ENCODE data around the gene ADCK2.
"Not testable (repeated sequence)": the region's sequence is repeated elsewhere in the genome, so short reads cannot be mapped to it uniquely, and the experiment has no call there.

The ADCK2 gene, protein sequence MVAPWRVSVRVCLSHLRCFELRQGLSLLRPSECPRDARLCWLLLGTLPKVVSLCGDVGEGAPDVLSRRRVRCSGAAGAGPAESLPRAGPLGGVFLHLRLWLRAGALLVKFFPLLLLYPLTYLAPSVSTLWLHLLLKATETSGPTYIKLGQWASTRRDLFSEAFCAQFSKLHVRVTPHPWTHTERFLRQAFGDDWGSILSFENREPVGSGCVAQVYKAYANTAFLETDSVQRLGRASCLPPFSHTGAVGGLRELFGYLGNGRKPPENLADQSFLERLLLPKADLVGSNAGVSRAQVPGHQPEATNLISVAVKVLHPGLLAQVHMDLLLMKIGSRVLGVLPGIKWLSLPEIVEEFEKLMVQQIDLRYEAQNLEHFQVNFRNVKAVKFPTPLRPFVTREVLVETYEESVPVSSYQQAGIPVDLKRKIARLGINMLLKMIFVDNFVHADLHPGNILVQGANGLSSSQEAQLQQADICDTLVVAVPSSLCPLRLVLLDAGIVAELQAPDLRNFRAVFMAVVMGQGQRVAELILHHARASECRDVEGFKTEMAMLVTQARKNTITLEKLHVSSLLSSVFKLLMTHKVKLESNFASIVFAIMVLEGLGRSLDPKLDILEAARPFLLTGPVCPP

DNA sequence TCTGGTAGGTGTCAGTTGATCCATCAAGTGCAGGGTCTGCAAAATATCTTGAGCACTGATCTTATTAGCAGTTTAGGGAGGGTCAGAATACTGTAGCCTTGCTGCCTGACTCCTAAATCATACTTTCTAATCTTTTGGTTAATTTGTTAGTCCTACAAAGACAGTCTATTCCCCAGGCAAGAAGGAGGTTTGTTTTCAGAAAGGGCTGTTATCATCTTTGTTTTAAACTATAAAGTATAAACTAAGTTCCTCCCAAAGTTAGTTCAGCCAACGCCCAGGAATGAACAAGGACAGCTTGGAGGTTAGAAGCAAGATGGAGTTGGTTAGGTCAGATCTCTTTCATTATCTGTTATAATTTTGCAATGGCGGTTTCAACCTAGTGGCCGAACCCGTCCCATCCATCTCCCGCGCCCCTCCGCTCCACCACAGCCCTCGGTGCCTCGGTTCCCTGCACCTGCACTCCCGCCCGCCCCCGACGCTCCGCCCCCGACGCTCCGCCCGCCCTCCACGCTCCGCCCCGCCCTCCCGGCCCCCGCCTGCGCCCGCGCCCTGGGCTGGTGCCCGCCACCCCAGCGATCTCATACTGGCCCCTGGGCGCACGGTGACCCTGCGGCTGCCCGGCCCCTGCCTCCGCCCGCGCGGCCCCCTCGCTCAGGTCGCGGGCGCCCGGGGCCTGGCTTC, at the start of gene ADCK2:
TSS of gene ADCK2 (plus strand) at position 564 of the 681 bp plus-strand sequence. CDS start 386 bp downstream, outside the sequence.
- DNase-seq (ENCODE audit: low read depth in 2 of 3, low spot score in 2 of 3), result peak in 2 of 3 experiments; percentile 30 to 35

DNA sequence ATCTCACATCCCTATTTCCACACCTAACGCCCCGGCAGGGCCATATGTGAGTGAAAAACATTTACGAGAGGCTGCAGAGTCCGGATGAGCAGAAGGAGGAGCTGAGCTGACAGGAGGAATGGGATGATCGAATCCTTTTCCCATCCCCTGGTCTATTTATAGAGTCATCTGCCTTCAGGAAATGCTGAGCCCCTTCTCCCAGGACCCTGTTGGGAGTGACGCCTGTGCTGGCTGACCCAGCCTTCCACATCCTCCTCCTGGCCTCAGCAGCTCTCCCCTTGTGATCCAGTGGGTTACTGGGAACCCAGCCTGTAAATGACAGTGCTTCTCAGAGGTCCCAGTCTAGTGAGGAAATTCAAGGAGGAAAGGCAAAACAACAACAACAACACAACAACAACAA, 48.8 kb upstream of the ADCK2 start:
- no peak for DNase-seq (ENCODE audit: low read depth in 2 of 3, low spot score in 2 of 3)

DNA sequence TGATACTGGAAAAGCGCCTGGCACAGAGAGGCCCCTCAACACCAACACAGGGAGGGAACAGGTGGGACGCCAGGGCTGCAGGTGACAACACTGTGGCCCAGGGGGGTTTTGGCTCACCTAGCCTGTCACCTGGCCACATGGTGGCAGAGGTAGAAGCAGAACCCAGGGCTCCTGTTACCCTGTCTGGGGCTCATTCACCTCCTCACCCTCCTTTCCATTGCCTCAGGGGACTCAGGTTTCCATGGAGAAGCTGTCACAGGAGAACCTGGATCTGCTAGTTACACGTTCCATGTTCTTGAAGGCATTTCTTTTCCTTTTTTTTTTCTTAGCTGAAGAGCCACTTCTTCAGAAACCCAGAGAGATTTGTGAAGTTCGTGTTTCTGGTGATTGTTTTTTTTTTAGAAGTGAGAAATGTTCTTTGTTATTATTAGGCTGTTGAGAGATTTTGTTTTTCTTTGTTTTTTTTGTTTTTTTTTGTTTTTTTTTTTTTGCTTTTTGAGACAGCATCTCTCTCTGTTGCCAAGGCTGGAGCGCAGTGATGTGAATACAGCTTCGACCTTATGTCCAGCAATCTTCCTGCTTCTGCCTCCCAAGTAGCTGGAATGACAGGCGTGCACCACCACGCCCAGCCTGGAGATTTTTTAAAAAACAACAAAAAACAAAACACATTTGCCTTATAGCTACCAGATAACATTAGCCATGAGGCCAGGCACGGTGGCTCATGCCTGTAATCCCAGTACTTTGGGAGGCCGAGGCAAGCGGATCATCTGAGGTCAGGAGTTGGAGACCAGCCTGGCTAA, 48.2 kb upstream of the ADCK2 start:
- no peak for DNase-seq (ENCODE audit: low read depth in 2 of 3, low spot score in 2 of 3)

DNA sequence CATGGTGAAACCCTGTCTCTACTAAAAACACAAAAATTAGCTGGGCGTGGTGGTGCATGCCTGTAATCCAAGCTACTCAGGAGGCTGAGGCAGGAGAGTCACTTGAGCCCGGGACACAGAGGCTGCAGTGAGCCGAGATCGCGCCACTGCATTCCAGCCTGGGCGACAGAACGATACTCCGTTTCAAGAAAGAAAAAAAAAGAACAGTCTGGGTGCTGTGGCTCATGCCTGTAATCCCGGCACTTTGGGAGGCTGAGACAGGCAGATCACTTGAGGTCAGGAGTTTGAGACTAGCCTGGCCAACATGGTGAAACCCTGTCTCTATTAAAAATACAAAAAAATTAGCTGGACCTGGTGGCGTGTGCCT, 47.6 kb upstream of the ADCK2 start:
- DNase-seq (ENCODE audit: low read depth in 2 of 3, low spot score in 2 of 3), result not testable (repeated sequence)

DNA sequence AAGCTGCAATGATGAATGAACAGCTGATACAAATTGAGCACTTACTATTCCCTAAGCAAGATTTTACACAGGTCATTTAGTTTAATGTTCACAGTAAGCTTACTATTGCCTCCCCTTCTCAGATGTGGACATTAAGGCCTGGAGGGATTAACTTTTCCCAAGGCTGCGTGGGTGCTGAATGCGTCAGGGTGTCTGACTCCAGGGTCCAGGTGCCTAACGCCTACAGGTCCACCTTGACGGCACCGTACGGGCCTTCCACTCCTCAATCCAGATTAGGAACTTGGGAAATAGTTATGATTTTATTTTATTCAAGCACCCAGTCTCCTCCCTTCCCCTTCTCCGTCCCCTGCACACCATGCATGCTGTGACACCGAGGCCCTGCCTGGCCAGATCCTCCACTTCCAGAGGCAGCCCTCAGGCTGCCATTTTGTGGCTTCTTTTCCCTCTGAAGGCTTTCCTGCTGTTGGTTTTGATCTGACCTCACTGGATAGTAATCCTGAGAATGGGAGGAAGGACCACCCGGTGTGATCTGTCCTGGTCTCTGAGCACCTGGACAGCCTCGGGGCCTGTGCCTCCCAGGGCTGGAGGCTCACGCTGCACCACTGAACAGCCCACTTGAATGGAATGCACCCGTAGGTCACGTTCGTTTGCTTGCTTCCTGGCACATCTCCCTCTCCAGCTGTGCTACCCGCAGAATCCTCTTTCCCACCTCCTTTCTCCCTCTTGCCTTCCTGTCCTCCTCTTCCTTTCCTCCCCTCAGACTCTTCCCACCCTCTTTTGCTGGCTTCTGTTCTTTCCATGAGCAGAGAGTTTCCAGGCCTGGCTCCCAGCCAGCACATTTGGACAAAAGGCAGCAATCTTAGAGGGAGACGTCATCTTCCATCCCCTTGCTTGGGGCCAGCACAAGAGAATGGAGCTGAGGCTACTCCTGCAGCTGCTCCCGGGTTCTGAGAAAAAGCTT, 46.6 kb upstream of the ADCK2 start:
- no peak for DNase-seq (ENCODE audit: low read depth in 2 of 3, low spot score in 2 of 3)

DNA sequence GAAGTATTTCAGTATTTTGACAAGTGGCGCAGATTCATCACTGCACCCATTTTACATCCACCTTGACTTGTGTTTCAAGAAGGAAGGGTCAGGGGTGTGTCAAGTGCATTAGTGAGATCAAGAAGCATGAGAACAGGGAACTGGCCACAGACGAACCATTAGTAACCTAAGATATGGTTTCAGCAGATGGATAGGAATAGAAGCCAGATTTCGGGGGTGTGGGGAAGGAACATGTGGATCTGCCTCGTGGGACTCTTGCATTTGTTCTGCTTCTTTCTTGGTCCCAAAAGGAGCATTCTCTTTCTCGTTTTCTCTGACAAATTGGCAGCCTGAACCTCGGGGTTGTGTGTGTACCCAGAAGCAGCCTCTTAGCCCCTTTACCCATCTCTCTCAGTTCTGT, 41.7 kb upstream of the ADCK2 start:
- no peak for DNase-seq (ENCODE audit: low read depth in 2 of 3, low spot score in 2 of 3)

DNA sequence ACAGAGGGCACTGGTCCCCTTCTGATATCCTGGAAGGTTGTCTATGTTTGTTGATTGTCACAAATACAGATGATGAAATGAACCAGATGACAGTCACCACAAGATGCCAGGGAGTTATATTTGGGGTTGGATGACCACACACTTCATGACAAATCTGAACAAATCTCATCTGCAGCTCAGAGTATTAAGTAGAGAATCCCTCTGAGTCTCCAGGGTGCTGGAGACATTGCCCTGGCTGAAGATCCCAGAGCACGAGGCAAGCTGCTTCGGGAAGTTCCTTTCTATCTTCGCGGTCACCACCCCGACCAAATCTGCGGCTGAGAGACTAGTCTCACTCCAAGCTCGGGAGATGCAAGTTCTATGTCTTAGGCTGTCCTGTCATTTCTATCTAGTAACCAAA, 41.1 kb upstream of the ADCK2 start:
- DNase-seq (ENCODE audit: low read depth in 2 of 3, low spot score in 2 of 3), result no peak

DNA sequence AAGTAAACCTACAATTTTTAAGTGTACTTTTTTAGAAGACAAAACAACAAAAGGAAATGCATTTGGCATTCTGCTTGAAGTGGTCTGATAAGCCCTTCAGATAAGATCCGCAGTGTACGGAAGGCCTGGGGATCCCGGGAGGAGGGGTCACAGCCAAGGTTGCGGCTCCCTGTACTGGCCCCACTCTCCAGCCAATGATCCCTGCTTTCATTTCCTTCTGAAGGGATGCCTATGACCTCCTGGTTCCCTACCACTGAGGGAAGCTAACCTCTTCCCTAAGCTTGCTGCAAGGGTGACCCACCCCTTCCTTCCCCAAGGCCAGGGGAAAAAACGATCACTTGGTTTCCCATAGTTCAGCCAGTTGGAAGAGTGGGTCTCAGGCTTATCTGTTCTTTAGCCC, 37.4 kb upstream of the ADCK2 start:
- DNase-seq (ENCODE audit: low read depth in 2 of 3, low spot score in 2 of 3), result no peak

DNA sequence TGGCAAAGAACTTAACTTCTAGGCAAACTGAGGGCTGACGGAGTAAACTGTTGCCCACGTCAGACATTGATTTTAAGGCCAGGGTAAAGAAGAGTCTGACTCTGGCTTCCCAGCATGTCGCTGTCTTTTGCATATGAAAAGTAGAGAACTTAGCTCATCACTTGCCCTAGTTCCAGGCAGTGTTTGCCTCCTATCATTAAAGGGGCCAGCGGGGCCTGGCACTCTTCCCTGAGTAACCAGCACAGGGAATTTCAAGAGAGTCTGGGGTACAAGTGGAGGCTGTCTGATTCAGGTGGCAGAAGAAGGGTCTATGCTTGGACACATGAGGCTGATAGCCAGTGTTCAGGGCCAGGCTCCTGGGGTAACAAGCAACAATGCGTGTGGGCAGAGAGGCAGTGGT, 36.9 kb upstream of the ADCK2 start:
- no peak for DNase-seq (ENCODE audit: low read depth in 2 of 3, low spot score in 2 of 3)

DNA sequence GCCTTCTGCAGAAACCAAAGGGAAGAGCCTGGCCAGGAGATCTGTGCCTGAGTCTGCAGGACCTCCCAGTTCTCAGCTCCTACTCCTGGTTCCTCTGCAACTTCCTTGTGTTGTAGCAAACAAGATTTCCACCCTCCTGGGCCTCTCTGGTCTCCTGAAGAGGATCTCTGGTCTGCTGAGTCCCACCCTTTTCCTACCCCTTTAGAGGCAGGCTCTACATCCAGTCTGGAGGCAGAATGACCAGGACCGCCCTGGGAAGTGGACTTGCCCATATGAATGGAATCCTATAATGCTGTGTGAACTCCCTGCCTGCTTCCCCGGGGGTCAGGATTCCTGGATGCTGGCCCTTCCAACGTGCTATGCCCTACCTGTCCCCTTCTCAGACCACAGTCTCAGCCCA, 35.3 kb upstream of the ADCK2 start:
- DNase-seq (ENCODE audit: low read depth in 2 of 3, low spot score in 2 of 3), result no peak

DNA sequence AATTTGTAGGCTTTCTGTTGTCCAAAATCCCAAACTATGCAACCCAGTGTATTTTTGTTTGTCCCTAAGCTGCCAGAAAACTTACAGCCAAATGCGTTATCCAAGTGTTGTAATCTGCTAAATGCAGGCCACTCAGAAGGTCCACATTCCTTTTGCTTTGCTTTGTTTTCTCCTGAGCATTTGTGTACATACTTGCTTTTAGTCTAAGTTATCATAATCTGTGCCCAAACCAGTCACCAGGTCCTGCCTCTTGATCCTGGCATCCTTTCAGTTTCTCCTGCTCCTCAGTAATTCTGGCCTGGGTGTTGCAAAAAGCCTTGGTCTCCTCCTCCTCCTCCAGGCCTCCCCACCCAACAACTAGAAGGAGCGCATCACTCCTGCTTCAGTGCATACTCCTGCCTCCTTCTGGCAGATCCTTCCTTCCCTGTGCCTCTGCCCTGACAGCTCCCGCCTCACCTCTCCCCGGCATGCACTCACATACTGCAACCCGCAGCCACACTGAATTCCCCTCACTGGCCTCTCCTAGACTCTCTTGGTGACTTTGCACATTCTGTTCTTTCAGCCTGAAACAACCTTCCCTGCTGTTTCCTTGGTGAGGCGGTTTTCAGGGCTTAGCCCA, 34.5 kb upstream of the ADCK2 start:
- DNase-seq (ENCODE audit: low read depth in 2 of 3, low spot score in 2 of 3), result no peak

DNA sequence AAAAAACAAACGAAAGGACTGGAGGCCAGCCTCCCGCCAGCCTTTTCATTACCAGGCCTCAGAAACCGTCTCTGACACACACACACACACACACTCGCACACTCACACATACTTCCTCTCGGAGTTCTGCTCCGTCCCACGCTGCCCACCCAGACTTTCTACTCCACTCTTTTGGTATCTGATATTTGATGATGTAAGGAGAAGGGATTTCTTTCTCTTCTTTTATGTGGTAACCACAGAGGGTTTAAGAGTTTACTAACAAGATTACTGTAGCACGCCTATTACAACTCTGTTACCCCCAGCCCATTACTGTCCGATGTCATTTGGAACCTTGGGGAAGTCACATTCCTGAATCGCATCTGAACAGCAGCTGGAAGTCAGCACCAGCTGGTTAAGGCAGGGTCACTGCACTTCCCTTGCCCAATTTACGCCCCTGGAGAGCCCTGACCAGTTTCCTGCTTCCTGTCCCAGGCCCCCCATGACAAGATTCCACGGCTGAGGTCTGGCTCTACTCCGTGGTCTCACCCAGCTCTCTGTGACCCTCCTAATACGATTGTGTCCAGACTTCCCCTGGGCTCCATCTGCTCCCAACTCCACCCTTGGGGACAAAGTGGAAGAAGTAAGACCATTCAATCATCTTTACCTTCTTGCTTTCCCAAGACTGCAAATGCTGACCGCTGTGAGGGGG, 33.2 kb upstream of the ADCK2 start:
- DNase-seq (ENCODE audit: low read depth in 2 of 3, low spot score in 2 of 3), result no peak

DNA sequence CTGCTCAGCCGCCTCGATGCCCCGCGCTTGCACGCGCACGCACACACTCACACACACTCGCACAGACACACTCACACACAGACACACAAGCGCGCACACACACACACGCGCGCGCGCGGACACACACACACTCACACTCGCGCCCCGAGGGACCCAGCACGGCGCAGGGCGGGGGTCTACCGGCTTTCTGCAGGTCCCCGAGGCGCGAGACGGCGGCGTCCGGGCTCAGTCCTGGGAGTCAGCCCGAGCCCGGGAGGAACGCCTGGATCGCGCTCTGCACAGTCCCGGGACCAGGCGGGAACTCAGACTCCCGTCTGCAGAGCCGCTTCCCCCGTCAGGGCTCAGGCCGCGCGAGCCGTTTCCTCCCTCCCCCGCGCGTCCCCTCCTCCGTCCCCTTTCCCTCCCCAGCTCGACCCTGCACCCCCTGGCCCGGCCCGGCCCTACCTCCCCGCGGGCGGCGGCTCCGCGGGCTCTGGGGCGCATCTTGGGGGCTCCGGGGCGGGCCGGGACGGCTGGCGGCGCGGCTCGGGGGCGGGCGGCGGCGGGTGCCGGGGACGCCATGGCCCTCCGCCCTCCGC, 32.6 kb upstream of the ADCK2 start:
- DNase-seq (ENCODE audit: low read depth in 2 of 3, low spot score in 2 of 3), result no peak

DNA sequence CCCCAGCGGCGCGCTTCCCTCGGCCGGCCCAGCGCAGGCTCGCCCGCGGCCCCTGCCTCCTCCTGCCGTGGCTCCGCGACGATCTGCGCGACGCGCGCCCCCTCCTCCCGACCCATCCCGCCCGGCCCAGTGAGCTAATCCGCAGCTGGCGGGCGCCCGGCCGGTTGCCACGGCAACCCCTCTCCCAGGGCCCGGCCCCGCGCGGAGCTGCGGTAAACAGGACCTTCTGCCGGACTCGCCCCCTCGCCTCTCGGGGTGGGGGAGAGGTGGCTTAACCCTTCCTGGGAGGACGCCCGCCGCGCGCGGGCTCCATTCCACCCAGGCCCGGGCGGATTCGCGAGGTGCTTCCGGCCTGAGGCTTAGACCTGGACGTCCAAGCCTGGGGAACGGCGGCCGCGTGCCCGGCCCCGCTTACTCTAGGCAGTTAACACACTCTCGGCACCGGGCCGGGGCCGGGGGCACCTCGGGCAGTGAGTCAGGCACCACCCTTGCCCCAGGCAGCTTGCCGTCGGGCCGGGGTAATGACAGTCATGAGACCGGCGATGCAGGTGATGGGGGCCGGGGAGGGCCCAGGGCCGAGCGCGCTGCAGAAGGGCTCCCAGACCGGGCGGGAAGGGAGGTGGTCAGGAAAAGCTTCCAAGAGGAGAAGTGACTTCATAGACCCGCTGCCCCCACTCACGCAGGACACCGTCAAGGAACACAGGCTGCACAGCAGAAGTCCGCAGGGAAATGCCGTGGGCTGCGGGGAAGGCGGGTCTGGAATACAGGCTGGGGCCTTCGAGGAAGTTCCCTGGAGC, 31.8 kb upstream of the ADCK2 start, which contains the start of gene DENND2A:
TSS of gene DENND2A (minus strand) at position 87 of the 797 bp plus-strand sequence. CDS start 38,416 bp downstream, outside the sequence.
- DNase-seq (ENCODE audit: low read depth in 2 of 3, low spot score in 2 of 3), result no peak

DNA sequence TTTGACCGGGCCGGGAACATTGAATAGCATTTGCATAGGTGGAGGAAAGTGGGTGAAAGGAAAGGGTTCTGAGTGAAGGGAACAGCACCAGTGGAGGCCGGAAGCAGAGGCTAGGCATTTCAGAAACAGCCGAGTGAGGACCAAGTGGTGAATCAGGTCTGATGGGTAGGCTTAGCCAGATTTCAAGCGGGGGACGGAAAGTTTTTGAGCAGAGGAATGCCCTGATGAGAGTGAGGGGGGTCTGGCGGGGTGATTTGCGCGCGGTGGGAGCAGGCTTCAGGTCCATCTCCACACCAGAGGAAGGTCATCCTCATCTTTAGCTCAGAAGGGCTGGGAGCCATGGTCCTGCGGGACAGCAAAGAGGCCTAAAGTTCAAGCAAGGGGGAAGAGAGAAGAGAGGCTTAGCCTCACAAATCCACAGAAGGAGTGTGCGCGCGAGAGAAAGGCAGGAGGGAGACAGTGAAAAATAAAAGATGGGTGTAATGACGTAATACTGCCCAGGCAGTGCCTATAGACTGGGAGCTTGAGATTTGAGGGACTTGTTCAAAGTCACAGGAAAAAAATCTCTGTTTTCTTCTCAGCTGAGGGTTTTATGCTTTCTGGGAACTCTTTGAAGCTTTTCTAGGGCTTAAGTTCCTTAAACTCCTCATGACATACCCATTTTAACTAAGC, 31.1 kb upstream of the ADCK2 start:
- DNase-seq (ENCODE audit: low read depth in 2 of 3, low spot score in 2 of 3), result no peak

DNA sequence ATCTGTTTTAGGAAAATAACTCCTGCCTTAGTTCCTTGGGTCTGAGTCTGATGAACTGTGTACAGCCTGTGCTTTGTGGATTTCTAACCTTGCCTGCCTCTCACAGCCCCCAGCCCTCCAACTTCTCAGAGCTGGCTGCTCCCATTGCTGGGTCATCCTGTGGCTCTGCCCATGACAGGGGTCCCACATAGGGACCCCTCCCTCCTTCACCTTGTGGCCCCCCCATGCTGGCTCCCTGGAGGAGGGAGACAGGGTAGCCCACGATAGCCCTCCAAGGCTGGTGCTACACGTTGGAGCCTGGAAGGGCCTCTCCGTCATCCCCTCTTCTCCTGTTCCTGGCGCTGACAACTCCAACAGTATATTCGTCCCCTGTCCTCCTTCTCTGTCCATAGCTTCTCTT, 29.3 kb upstream of the ADCK2 start:
- DNase-seq (ENCODE audit: low read depth in 2 of 3, low spot score in 2 of 3), result no peak

DNA sequence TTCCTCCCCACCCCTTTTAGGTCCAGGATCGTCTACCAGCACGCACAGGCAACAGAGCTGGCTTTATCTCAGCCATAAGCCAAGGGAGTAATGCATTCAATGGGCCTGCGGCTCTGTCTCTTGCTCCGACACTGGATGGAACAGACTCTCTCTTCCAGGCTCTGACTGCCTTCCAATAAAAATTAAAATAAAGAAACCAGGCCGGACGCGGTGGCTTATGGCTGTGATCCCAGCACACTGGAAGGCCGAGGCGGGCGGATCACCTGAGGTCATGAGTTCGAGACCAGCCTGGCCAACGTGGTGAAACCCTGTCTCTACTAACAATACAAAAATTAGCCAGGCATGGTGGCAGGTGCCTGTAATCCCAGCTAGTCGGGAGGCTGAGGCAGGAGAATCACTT, 28.0 kb upstream of the ADCK2 start:
- DNase-seq (ENCODE audit: low read depth in 2 of 3, low spot score in 2 of 3), result not testable (repeated sequence)
